OCI-LY3 (cell line): Measurements from ENCODE around the gene SPATA6L.

Experiments
- H2AFZ ChIP-seq: fragments of 200-600, 300-600 bp; shearing (Covaris generic); 2 replicates; pipeline ENCODE4 v1.6.0; 2014; ENCODE audit warnings: antibody characterized with exemption, low read depth, low read length
- H3K27ac ChIP-seq: fragments of 200-600, 300-600 bp; sonication (generic); 2 replicates; pipeline ENCODE4 v1.5.1; 2014; ENCODE audit warnings: mild to moderate bottlenecking, low read length, moderate library complexity, mixed read lengths
- H3K27me3 ChIP-seq: fragments of 200-600, 300-600 bp; sonication (generic); 2 replicates; pipeline ENCODE4 v1.6.1; 2014; ENCODE audit warnings: low read depth, low read length, mixed read lengths
- H3K36me3 ChIP-seq: fragments of 200-600, 300-600 bp; sonication (generic); replicated peaks from 2 replicates; pipeline ENCODE3; 2014; ENCODE audit warnings: low read depth, low read length, mixed read lengths
- H3K4me1 ChIP-seq: fragments of 300-600, 200-600 bp; sonication (generic); 2 replicates; pipeline ENCODE4 v1.6.1; 2014; ENCODE audit warnings: low read length, mixed read lengths
- H3K4me2 ChIP-seq: fragments of 200-600, 300-600 bp; sonication (generic); 2 replicates; pipeline ENCODE4 v1.6.1; 2014; ENCODE audit warnings: low read length, mixed read lengths
- H3K4me3 ChIP-seq: fragments of 300-600, 200-600 bp; sonication (generic); 2 replicates; pipeline ENCODE4 v1.5.1; 2014; ENCODE audit warnings: antibody characterized with exemption, mild to moderate bottlenecking, low read length, moderate library complexity
- H3K79me2 ChIP-seq: fragments of 300-600, 200-600 bp; shearing (Covaris generic); 2 replicates; pipeline ENCODE4 v1.6.1; 2014; ENCODE audit warnings: mild to moderate bottlenecking, low read length, mixed read lengths
- H3K9ac ChIP-seq: fragments of 300-600, 200-600 bp; shearing (Covaris generic); 2 replicates; pipeline ENCODE4 v1.6.0; 2014; ENCODE audit warnings: mild to moderate bottlenecking, low read length, moderate library complexity
- H3K9me3 ChIP-seq: fragments of 200-600, 300-600 bp; shearing (Covaris generic); 2 replicates; pipeline ENCODE4 v1.6.1; 2014; ENCODE audit warnings: low read length, mixed read lengths; ENCODE audit not compliant: insufficient read depth
- H4K20me1 ChIP-seq: fragments of 200-600, 300-600 bp; sonication (generic); 2 replicates; pipeline ENCODE4 v1.6.1; 2016; ENCODE audit warnings: low read length, mixed read lengths; ENCODE audit not compliant: insufficient read depth
- CTCF ChIP-seq: fragments of 200-600, 300-600 bp; sonication (generic); IDR thresholded peaks from 2 replicates; pipeline ENCODE4 v1.5.1; 2014; ENCODE audit warnings: antibody characterized with exemption, low read length, low read depth
- EZH2phosphoT487 ChIP-seq: fragments of 200-600 bp; shearing (Covaris generic); IDR thresholded peaks from 2 replicates; pipeline ENCODE4 v1.6.1; 2018; ENCODE audit warnings: antibody characterized with exemption, mixed run types, low read depth

Gene SPATA6L

DNA sequence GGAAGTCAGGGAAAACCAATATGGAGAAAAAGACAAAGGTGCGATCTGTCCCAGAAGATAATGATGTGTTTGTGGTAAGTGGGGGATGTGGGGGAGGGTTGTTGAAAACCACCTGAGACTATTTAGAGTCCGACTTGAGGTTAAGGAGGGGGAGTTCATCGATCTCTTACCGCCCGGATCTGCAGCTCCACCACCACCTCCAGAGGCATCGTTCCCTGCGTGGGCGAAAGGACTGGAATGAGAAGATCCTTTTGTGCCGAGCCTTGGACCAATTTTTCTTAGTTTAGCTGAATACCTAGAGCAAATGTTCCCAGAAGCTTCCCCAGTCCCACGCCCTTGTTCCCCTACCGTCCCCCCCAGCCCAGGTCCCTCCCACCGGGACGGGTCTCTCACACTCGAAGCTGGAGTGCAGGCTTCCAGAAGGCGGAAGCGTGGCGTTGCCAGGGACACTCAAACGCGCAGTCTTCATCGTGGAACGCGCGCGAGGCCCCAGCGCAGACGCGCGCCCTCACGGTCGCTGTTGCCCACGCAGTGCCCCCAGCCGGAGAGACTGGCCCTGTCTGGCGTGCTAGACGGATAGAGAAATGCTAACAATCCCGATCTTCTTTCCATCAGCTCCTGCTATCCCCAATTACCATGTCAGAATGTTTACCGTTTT, at the start of gene SPATA6L:
TSS of gene SPATA6L (minus strand) at position 439 of the 658 bp plus-strand sequence. CDS start at position 209, 230 bp downstream.
- H2AFZ ChIP-seq: no peak within 1 kb of the TSS
- no peak within 1 kb of the TSS for H3K27ac ChIP-seq
- no peak within 1 kb of the TSS for H3K9ac ChIP-seq
- H4K20me1 ChIP-seq: no peaks in the 10 kb centered on the region
- TF ChIP-seq CTCF (no peak), EZH2phosphoT487 (no peak)
- peaks cover 6% of the 10 kb centered on the region; the same call in 1 of the 2 replicates for H3K79me2 ChIP-seq
- peaks cover 12% of the 10 kb centered on the region for H3K4me1 ChIP-seq
- H3K27me3 ChIP-seq: no peaks in the 10 kb centered on the region
- no peak within 1 kb of the TSS for H3K4me2 ChIP-seq
- H3K36me3 ChIP-seq: no peaks in the 10 kb centered on the region
- H3K4me3 ChIP-seq: no peak within 1 kb of the TSS
- H3K9me3 ChIP-seq: no peaks in the 10 kb centered on the region

- Histone ChIP-seq H4K20me1 (no peaks in the 10 kb centered on the region), H3K4me1 (no peaks in the 10 kb centered on the region), H3K4me3 (no peak overlapping the region), H3K9ac (no peak overlapping the region), H3K27me3 (no peaks in the 10 kb centered on the region), H3K36me3 (peaks cover 43% of the 10 kb centered on the region), H3K27ac (no peak overlapping the region), H2AFZ (no peak overlapping the region), H3K79me2 (peaks cover 6% of the 10 kb centered on the region), H3K4me2 (no peak overlapping the region), H3K9me3 (no peaks in the 10 kb centered on the region)
- TF ChIP-seq CTCF (no peak), EZH2phosphoT487 (no peak)
Measured at GRCh38 chr9:4714266-4715016, 48.2 kb upstream of the SPATA6L start.

- no peaks in the 10 kb centered on the region for H3K27me3 ChIP-seq
- H3K9me3 ChIP-seq: no peaks in the 10 kb centered on the region
- H3K4me3 ChIP-seq: no peak overlapping the region
- H3K4me1 ChIP-seq: no peaks in the 10 kb centered on the region
- H3K36me3 ChIP-seq: peaks cover 44% of the 10 kb centered on the region
- no peak overlapping the region for H3K4me2 ChIP-seq
- no peak overlapping the region for H3K9ac ChIP-seq
- no peaks in the 10 kb centered on the region for H4K20me1 ChIP-seq
- TF ChIP-seq CTCF (no peak), EZH2phosphoT487 (no peak)
- peaks cover 6% of the 10 kb centered on the region for H3K79me2 ChIP-seq
- H2AFZ ChIP-seq: no peak overlapping the region
- H3K27ac ChIP-seq: no peak overlapping the region
Measured at GRCh38 chr9:4713849-4714248, 47.6 kb upstream of the SPATA6L start.

- Histone ChIP-seq H3K9ac (no peak overlapping the region), H3K27ac (no peak overlapping the region), H2AFZ (no peak overlapping the region), H3K79me2 (peaks cover 6% of the 10 kb centered on the region), H3K36me3 (peaks cover 28% of the 10 kb centered on the region), H3K9me3 (no peaks in the 10 kb centered on the region), H4K20me1 (no peaks in the 10 kb centered on the region), H3K4me1 (no peaks in the 10 kb centered on the region), H3K27me3 (no peaks in the 10 kb centered on the region), H3K4me3 (no peak overlapping the region), H3K4me2 (no peak overlapping the region)
- TF ChIP-seq CTCF (no peak), EZH2phosphoT487 (no peak)
Measured at GRCh38 chr9:4709380-4709779, 43.1 kb upstream of the SPATA6L start.
